ENCODE measurements around the gene GORAB. TPM values are rescaled to one million over a fixed set of nuclear protein-coding genes. Genes with fewer than 3 reads are reported as not detected.

Gene GORAB
- polyA plus RNA-seq, 1 of the 3 experiments (the other 2 are of a cell fraction), result 10.5 TPM

DNA sequence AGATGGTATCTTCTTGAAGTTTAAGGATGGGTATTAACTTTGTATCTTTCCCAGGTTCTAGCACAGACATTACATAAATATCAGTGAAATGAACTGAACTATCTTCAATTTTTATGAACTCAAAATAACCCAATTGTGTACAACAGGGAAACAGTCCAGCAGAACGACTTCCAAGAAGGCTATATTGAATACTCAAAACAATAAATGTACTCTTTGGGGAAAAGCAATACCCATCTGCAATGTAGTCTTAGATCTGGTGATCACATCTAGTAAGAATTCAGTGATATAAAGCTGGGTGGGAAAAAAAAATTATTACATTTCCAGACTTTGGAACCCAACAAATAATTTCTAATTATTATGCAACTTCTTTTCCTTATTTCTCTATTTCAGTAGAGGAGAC is 33.1 kb upstream of the GORAB start:
- Histone ChIP-seq H3K36me3 (replicated peaks in 1 of 2; ENCODE audit: control insufficient read depth in 1 of 2, insufficient read depth in 2 of 2, low read length in 1 of 2) (no peaks in the 10 kb centered on the region), H3K9ac (no peak overlapping the region), H4K20me1 (ENCODE audit: insufficient read depth) (no peaks in the 10 kb centered on the region), H3K9me2 (no peaks in the 10 kb centered on the region), H3K27ac (ENCODE audit: low read depth in 2 of 2, low read length in 1 of 2) (no peak overlapping the region), H3K79me2 (ENCODE audit: insufficient read depth) (no peaks in the 10 kb centered on the region), H3K4me3 (ENCODE audit: low read depth in 2 of 2, low read length in 1 of 2) (no peak overlapping the region), H3K4me1 (ENCODE audit: control insufficient read depth in 1 of 2, insufficient read depth in 2 of 2, low read depth in 1 of 2, low read length in 1 of 2) (peaks cover 0 to 14% of the 10 kb centered on the region in 2 experiments; a peak in 2 of 4 replicates), H3F3A (replicated peaks; ENCODE audit: insufficient read depth) (peaks cover 5% of the 10 kb centered on the region), H3K27me3 (ENCODE audit: insufficient read depth) (no peaks in the 10 kb centered on the region), H3K9me3 (no peaks in the 10 kb centered on the region), H2AFZ (ENCODE audit: low read depth) (no peak overlapping the region), H3K4me2 (no peak overlapping the region)
- WGBS (ENCODE audit: low lambda C conversion rate), result 11% methylated on average over 1 of the region's 1 CpG
- no peak for TF ChIP-seq YY1 (IDR thresholded peaks at IDR 0.05; ENCODE audit: low read depth)
- TF ChIP-seq NFIC (IDR thresholded peaks at IDR 0.05; ENCODE audit: borderline replicate concordance), result no peak
- TF ChIP-seq, protein P1, sequence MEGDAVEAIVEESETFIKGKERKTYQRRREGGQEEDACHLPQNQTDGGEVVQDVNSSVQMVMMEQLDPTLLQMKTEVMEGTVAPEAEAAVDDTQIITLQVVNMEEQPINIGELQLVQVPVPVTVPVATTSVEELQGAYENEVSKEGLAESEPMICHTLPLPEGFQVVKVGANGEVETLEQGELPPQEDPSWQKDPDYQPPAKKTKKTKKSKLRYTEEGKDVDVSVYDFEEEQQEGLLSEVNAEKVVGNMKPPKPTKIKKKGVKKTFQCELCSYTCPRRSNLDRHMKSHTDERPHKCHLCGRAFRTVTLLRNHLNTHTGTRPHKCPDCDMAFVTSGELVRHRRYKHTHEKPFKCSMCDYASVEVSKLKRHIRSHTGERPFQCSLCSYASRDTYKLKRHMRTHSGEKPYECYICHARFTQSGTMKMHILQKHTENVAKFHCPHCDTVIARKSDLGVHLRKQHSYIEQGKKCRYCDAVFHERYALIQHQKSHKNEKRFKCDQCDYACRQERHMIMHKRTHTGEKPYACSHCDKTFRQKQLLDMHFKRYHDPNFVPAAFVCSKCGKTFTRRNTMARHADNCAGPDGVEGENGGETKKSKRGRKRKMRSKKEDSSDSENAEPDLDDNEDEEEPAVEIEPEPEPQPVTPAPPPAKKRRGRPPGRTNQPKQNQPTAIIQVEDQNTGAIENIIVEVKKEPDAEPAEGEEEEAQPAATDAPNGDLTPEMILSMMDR (IDR thresholded peaks at IDR 0.05), result no peak
- no peak for TF ChIP-seq SIN3A (IDR thresholded peaks at IDR 0.05; ENCODE audit: borderline replicate concordance, low read depth, low read length)
- TF ChIP-seq MXI1 (IDR thresholded peaks at IDR 0.05; ENCODE audit: low read depth, low read length), result no peak
- no peak for TF ChIP-seq USF1 (IDR thresholded peaks at IDR 0.05; ENCODE audit: borderline replicate concordance, low read depth)
- ChIA-PET POLR2A (no interaction called here), CTCF (interaction anchor here (1.3 kb wide), 1 partner anchor 190 kb away, joined by 3 read pairs; no protein-coding TSS in a partner anchor)
- no peak for DNase-seq

DNA sequence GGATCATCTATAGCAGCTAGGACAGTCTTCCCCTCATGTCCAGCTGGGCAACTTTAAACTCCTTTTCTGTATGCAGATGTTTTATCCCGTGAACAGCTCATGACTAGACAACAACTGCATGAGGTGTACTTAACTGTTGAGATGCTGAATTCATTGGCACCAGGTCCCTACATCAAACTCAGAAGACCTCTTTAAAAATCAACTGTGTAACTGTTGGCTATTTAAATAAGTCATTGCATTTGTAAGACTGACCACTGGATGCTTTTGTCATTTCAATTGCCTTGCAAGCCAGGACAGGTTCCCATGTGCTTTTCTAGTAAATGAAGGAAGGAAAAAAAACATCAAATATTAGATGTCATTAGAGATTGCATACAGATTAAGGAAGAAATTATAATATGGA is 28.3 kb upstream of the GORAB start:
- CTCF ChIA-PET, result no interaction called here
- Histone ChIP-seq H3K9me3 (no peaks in the 10 kb centered on the region), H2AFZ (ENCODE audit: low read depth) (peak overlapping the region; percentile 50; the same call in 1 of the 2 replicates), H3K4me1 (ENCODE audit: control insufficient read depth in 1 of 2, insufficient read depth in 2 of 2, low read depth in 1 of 2, low read length in 1 of 2) (peaks cover 0 to 6% of the 10 kb centered on the region in 2 experiments; a peak in 1 of 4 replicates), H4K20me1 (ENCODE audit: insufficient read depth) (no peaks in the 10 kb centered on the region), H3K27me3 (ENCODE audit: insufficient read depth) (no peaks in the 10 kb centered on the region), H3K4me2 (0 out of 2 replicates have a peak overlapping the region, but pooled peaks have one; percentile 4), H3K9ac (no peak overlapping the region), H3K79me2 (ENCODE audit: insufficient read depth) (no peaks in the 10 kb centered on the region), H3F3A (replicated peaks; ENCODE audit: insufficient read depth) (no peaks in the 10 kb centered on the region), H3K36me3 (replicated peaks in 1 of 2; ENCODE audit: control insufficient read depth in 1 of 2, insufficient read depth in 2 of 2, low read length in 1 of 2) (no peaks in the 10 kb centered on the region), H3K9me2 (no peaks in the 10 kb centered on the region), H3K27ac (ENCODE audit: low read depth in 2 of 2, low read length in 1 of 2) (no peak overlapping the region), H3K4me3 (ENCODE audit: low read depth in 2 of 2, low read length in 1 of 2) (no peak overlapping the region)
- POLR2A ChIA-PET, result no interaction called here
- DNase-seq, result no peak
- 10% methylated on average over 1 of the region's 1 CpG for WGBS (ENCODE audit: low lambda C conversion rate)
- TF ChIP-seq SIN3A (IDR thresholded peaks at IDR 0.05; ENCODE audit: borderline replicate concordance, low read depth, low read length), result no peak
- TF ChIP-seq NRF1 (IDR thresholded peaks at IDR 0.05; ENCODE audit: low read depth, low read length), result no peak
- TF ChIP-seq MEF2A (IDR thresholded peaks at IDR 0.05; ENCODE audit: borderline replicate concordance, low read depth), result no peak
- no peak for TF ChIP-seq FOXJ3 (CRISPR knock-in tag; IDR thresholded peaks at IDR 0.05)
- TF ChIP-seq EP300 (IDR thresholded peaks at IDR 0.05; ENCODE audit: borderline replicate concordance in 1 of 2, low read depth in 1 of 2, low read length in 1 of 2), result no peak
- TF ChIP-seq, protein P2, sequence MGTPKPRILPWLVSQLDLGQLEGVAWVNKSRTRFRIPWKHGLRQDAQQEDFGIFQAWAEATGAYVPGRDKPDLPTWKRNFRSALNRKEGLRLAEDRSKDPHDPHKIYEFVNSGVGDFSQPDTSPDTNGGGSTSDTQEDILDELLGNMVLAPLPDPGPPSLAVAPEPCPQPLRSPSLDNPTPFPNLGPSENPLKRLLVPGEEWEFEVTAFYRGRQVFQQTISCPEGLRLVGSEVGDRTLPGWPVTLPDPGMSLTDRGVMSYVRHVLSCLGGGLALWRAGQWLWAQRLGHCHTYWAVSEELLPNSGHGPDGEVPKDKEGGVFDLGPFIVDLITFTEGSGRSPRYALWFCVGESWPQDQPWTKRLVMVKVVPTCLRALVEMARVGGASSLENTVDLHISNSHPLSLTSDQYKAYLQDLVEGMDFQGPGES (IDR thresholded peaks at IDR 0.05; ENCODE audit: low read depth, low read length), result no peak
- no peak for TF ChIP-seq USF1 (IDR thresholded peaks at IDR 0.05; ENCODE audit: borderline replicate concordance, low read depth)
